AG09319 (cell line): ENCODE data around the gene SAPCD1.

Experiments
- DNase-seq: peaks from one replicate; pipeline ENCODE4 v3.0.0-alpha.2; 2010; ENCODE audit warnings: low read depth; ENCODE audit errors: extremely low read depth
- CTCF ChIP-seq: IDR thresholded peaks from 2 replicates; pipeline ENCODE4 v1.5.1; 2011; ENCODE audit warnings: low read depth, mild to moderate bottlenecking, inconsistent platforms, low read length, moderate library complexity

SAPCD1 gene

GRCh38 chr6:31768363-31769257, 6.2 kb downstream of the SAPCD1 start:
- no peak for DNase-seq
- TF ChIP-seq CTCF, result no peak

GRCh38 chr6:31769684-31770371, 7.4 kb downstream of the SAPCD1 start:
- no peak for DNase-seq

GRCh38 chr6:31770860-31771259, 8.4 kb downstream of the SAPCD1 start:
- no peak for TF ChIP-seq CTCF
- no peak for DNase-seq

More at GRCh38 chr6:31769684-31770371, 7.4 kb downstream of the SAPCD1 start:
- peak; percentile 68 for TF ChIP-seq CTCF

- no peak for DNase-seq
- TF ChIP-seq CTCF, result no peak
These were observed 9.5 kb downstream of the SAPCD1 start for GRCh38 chr6:31771992-31772358.

- DNase-seq, result no peak
- TF ChIP-seq CTCF, result no peak
These were observed 12.7 kb downstream of the SAPCD1 start for GRCh38 chr6:31775184-31775583.

- no peak for DNase-seq
- TF ChIP-seq CTCF, result no peak
These were observed 13.4 kb downstream of the SAPCD1 start for GRCh38 chr6:31775633-31776484.
